K562 (cell line): ENCODE data around the gene ZCCHC24. TPM values are rescaled to one million over a fixed set of nuclear protein-coding genes. Genes with fewer than 3 reads are reported as not detected.

Source experiments
- ARNT ChIP-seq, 2 experiments: fragments of 450-650 bp; IDR thresholded peaks; 2 replicates each; pipeline ENCODE4 v1.6.1; 2016; ENCODE audit warnings: mild to moderate bottlenecking in 1 of 2
- CTCF ChIP-seq, 3 experiments: IDR thresholded peaks in 2 of 3; conservative IDR thresholded peaks in 1 of 3; 2 replicates each; pipeline ENCODE4 v1.5.1; 2011 to 2012; ENCODE audit warnings: low read length in 3 of 3, mild to moderate bottlenecking in 3 of 3, control low read depth in 2 of 3, improper control_type of control experiment in 1 of 3, inconsistent platforms in 1 of 3, low read depth in 1 of 3, mixed read lengths in 1 of 3, moderate library complexity in 1 of 3; ENCODE audit not compliant: insufficient read depth in 2 of 3
- FOXM1 ChIP-seq, 2 experiments: fragments of 450-650 bp in 1 of 2; sonication (generic) in 1 of 2; formaldehyde crosslinking in 1 of 2; IDR thresholded peaks; 2 replicates each; pipeline versions ENCODE4 v1.6.1 to v1.9.0; 2017 to 2022; ENCODE audit warnings: low read depth in 2 of 2, mild to moderate bottlenecking in 2 of 2, missing genetic modification reagents in 1 of 2, moderate library complexity in 1 of 2
- GABPA ChIP-seq: fragments of 200-800 bp; sonication (Bioruptor generic); conservative IDR thresholded peaks from 2 replicates; pipeline ENCODE4 v1.6.1; 2016; ENCODE audit warnings: low read depth, missing genetic modification characterization, missing compliant biosample characterization
- HDAC3 ChIP-seq: fragments of 450-650 bp; IDR thresholded peaks from 2 replicates; pipeline ENCODE4 v1.6.1; 2018; ENCODE audit warnings: borderline replicate concordance, mild to moderate bottlenecking, moderate library complexity; ENCODE audit not compliant: partially characterized antibody
- HSF4 ChIP-seq: fragments of 250-450 bp; sonication (Bioruptor Pico); IDR thresholded peaks from 2 replicates; pipeline ENCODE4 v2.1.2; 2022; ENCODE audit warnings: mild to moderate bottlenecking, moderate library complexity, borderline replicate concordance
- KDM4B ChIP-seq, 2 experiments: fragments of 450-650 bp in 1 of 2; sonication (generic) in 1 of 2; IDR thresholded peaks; 2 replicates each; pipeline ENCODE4 v1.6.1; 2016 to 2017; ENCODE audit warnings: borderline replicate concordance in 2 of 2, antibody characterized with exemption in 1 of 2, low read depth in 1 of 2, mild to moderate bottlenecking in 1 of 2
- KDM5B ChIP-seq: fragments of 200-600 bp; sonication (generic); IDR thresholded peaks from 2 replicates; pipeline ENCODE4 v1.6.1; 2012; ENCODE audit warnings: low read depth, mild to moderate bottlenecking, moderate library complexity, low read length, control low read depth, inconsistent platforms; ENCODE audit not compliant: insufficient replicate concordance
- MYNN ChIP-seq, 2 experiments: sonication (generic); formaldehyde crosslinking in 1 of 2; IDR thresholded peaks; 2 replicates each; pipeline versions ENCODE4 v1.5.0 to v1.6.1; 2016 to 2020; ENCODE audit warnings: antibody characterized with exemption in 1 of 2, missing genetic modification reagents in 1 of 2
- NR0B1 ChIP-seq: fragments of 450-650 bp; IDR thresholded peaks from one replicate; pipeline ENCODE4 v1.6.1; 2018; ENCODE audit warnings: mild to moderate bottlenecking, moderate library complexity; ENCODE audit not compliant: partially characterized antibody
- SIN3B ChIP-seq: fragments of 450-650 bp; IDR thresholded peaks from 2 replicates; pipeline ENCODE4 v1.6.1; 2017; ENCODE audit warnings: low read depth, mild to moderate bottlenecking, moderate library complexity
- SREBF1 ChIP-seq: fragments of 150-350 bp; IDR thresholded peaks from 2 replicates; pipeline ENCODE4 v1.6.1; 2014; ENCODE audit warnings: antibody characterized with exemption, low read depth, low read length, borderline replicate concordance
- SREBF2 ChIP-seq: sonication (generic); formaldehyde crosslinking; IDR thresholded peaks from 2 replicates; pipeline ENCODE4 v1.4.0; 2020; ENCODE audit warnings: mild to moderate bottlenecking, missing genetic modification reagents
- TAF1 ChIP-seq: IDR thresholded peaks from 2 replicates; pipeline ENCODE4 v1.6.1; 2011; ENCODE audit warnings: mild to moderate bottlenecking, low read length, moderate library complexity; ENCODE audit not compliant: insufficient read depth, control insufficient read depth, severe bottlenecking; ENCODE audit errors: extremely low read depth
- TOE1 ChIP-seq, 2 experiments: fragments of 450-650 bp in 1 of 2; sonication (generic) in 1 of 2; formaldehyde crosslinking in 1 of 2; IDR thresholded peaks; 2 replicates each; pipeline versions ENCODE4 v1.7.1 to v1.8.0; 2016 to 2022; ENCODE audit warnings: borderline replicate concordance in 2 of 2, mild to moderate bottlenecking in 2 of 2, antibody characterized with exemption in 1 of 2, inconsistent platforms in 1 of 2, low read depth in 1 of 2, missing genetic modification reagents in 1 of 2, moderate library complexity in 1 of 2
- TSC22D4 ChIP-seq: fragments of 450-650 bp; IDR thresholded peaks from 2 replicates; pipeline ENCODE4 v1.6.1; 2016; ENCODE audit warnings: missing genetic modification characterization, missing biosample characterization, control low read depth
- U2AF1 ChIP-seq: fragments of 200-400 bp; formaldehyde crosslinking; optimal IDR thresholded peaks from 2 replicates; pipeline ENCODE3; 2017; ENCODE audit warnings: mild to moderate bottlenecking, low read depth, low read length, moderate library complexity
- YBX1 ChIP-seq: fragments of 450-650 bp; IDR thresholded peaks from 2 replicates; pipeline ENCODE4 v1.7.1; 2016; ENCODE audit warnings: mild to moderate bottlenecking
- ZBTB17 ChIP-seq: fragments of 450-650 bp; formaldehyde crosslinking; IDR thresholded peaks from 2 replicates; pipeline ENCODE4 v1.4.0; 2020; ENCODE audit warnings: mild to moderate bottlenecking
- ZFP1 ChIP-seq: fragments of 450-650 bp; formaldehyde crosslinking; IDR thresholded peaks from 2 replicates; pipeline ENCODE4 v1.4.0; 2020; ENCODE audit warnings: mild to moderate bottlenecking, mixed read lengths
- ZNF354B ChIP-seq: fragments of 250-450 bp; sonication (Bioruptor Pico); IDR thresholded peaks from 2 replicates; pipeline ENCODE4 v1.4.0; 2020
- polyA plus RNA-seq, 8 experiments: library from polyadenylated mRNA; depleted of rRNA in 4 of 8; stranded (reverse) in 5 of 8; unstranded in 3 of 8; fragments of >200 nt; fragmentation: Nextera tagmentation in 2 of 8; fragmentation: Illumina TruSeq in 1 of 8; extraction: Ambion mirVana in 2 of 8; extraction: Trizol in 1 of 8; gene quantifications; 2 replicates each; pipeline versions ENCODE4 v1.2.1 to v1.2.3, GENCODE V29; 2011 to 2014; ENCODE audit warnings: inconsistent platforms in 1 of 8, missing spikeins in 1 of 8
- total RNA-seq, 7 experiments: library from RNA; depleted of rRNA in 6 of 7; stranded (reverse); fragments of >200 nt in 6 of 7; fragmentation: Illumina TruSeq in 2 of 7; extraction: Trizol in 2 of 7; gene quantifications; 2 replicates each; pipeline versions ENCODE4 v1.2.1 to v1.2.3, GENCODE V29; 2011 to 2021; ENCODE audit warnings: low replicate concordance in 1 of 7
- TF ChIP-seq, protein P1 (sequence below): fragments of 250-450 bp; sonication (Bioruptor Pico); IDR thresholded peaks from 2 replicates; pipeline ENCODE4 v1.5.1; 2021; ENCODE audit warnings: mild to moderate bottlenecking

The ZCCHC24 gene
- total and polyA plus RNA-seq, 9 of the 15 experiments (the other 6 are each of a cell fraction or from before 2014, with no cell fraction given) = 0.84 to 11.0 (median 4.6) TPM

DNA sequence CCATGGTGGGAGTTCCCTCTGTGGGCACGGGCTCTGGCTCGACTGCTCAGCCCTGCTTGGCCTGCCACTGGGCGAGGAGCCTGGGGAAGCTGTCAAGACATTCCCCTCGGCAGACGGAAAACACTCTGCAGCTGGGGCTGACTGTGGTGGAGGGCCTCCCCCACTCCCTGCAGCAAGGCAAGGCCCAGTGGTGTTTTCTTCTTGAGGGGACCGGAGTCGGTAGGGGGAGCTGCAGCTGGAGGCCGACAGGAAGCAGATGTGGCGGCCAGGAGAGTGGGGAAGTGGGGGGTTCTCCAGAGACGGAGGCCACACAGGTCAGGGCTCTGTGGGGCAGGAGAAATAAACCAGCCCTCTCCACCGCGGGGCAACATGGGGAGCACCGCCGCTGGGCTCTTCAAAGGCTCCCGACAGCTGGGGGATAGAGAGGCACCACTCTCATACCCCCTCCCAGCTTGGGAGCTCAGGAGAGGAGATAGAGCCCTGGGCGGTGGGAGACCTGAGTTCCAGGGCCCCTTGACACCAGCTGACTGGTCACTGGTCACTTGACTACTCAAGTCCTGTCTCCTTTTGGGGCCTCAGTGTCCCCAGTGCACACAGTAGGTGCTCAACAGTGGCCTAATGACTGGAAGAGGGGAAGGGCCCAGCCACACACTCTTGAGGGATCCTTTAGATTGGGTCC, 54.7 kb downstream of the ZCCHC24 start (continued):
- TF ChIP-seq U2AF1 (no peak), YBX1 (no peak), SIN3B (peak; percentile 36; the same call in 1 of the 2 replicates), GABPA (tag) (peak; percentile 75), ZBTB17 (CRISPR knock-in tag) (0 out of 2 replicates have a peak, but pooled peaks have one; percentile 31), TSC22D4 (no peak), HDAC3 (no peak), HSF4 (CRISPR knock-in tag) (no peak), ZNF354B (CRISPR knock-in tag) (no peak), TOE1 (IDR thresholded peaks at IDR 0.05; ENCODE audit: borderline replicate concordance) (no peak; the same call in 1 of the 2 replicates), TOE1 (CRISPR knock-in tag; IDR thresholded peaks at IDR 0.05; ENCODE audit: borderline replicate concordance, low read depth) (no peak), SREBF1 (no peak), ARNT (IDR thresholded peaks at IDR 0.05) (no peak), KDM4B (IDR thresholded peaks at IDR 0.05; ENCODE audit: borderline replicate concordance in 2 of 2, low read depth in 1 of 2) (peak in 1 of 2 experiments; percentile 31; a peak in 1 of 4 replicates), CTCF (IDR thresholded peaks at IDR 0.05 in 2 of 3, conservative IDR thresholded peaks at IDR 0.05 in 1 of 3; ENCODE audit: insufficient read depth in 2 of 3, low read depth in 1 of 3, low read length in 3 of 3) (peak; percentile 83 to 86 (median 84)), TAF1 (peak; percentile 25), FOXM1 (IDR thresholded peaks at IDR 0.05; ENCODE audit: low read depth) (no peak), FOXM1 (CRISPR knock-in tag; IDR thresholded peaks at IDR 0.05; ENCODE audit: low read depth) (no peak), KDM5B (peak; percentile 77), SREBF2 (no peak), ZFP1 (no peak), NR0B1 (no peak), MYNN (IDR thresholded peaks at IDR 0.05) (no peak), MYNN (CRISPR knock-in tag; IDR thresholded peaks at IDR 0.05) (no peak)
- TF ChIP-seq, protein P1, sequence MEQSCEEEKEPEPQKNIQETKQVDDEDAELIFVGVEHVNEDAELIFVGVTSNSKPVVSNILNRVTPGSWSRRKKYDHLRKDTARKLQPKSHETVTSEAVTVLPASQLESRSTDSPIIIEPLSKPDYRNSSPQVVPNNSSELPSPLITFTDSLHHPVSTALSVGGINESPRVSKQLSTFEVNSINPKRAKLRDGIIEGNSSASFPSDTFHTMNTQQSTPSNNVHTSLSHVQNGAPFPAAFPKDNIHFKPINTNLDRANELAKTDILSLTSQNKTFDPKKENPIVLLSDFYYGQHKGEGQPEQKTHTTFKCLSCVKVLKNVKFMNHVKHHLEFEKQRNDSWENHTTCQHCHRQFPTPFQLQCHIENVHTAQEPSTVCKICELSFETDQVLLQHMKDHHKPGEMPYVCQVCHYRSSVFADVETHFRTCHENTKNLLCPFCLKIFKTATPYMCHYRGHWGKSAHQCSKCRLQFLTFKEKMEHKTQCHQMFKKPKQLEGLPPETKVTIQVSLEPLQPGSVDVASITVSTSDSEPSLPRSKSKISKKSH (CRISPR knock-in tag) = no peak
